ENCODE data around the gene COL4A6.
"Not testable (repeated sequence)": the region's sequence is repeated elsewhere in the genome, so short reads cannot be mapped to it uniquely, and the experiment has no call there.

COL4A6 gene

DNA sequence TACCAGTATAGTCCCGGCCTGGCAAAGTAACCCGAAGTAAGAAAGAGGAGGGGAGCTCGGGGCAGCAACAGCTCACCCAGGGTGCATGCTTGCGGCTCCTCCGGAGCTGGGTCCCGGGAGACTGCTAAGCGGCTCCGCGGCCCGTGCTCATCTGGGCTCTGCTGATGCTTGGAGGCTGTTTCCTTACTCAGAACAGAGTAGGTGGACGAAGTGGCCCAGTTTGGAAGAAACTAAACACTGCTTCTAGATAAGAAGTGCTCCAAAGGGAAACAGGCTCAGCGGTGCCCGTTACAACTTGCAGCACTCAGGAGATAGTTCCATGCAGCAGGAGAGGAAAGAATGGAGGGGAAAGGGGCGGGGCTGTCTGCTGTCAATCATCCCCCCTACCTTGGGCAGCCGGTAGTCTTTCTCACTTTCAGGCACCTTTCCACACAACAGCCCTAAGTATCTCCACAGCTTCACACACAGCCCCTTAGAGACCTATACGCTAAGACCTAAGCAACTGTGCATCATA, at the start of gene COL4A6:
Gene COL4A6, minus strand, starts transcription at position 313 of the 514 bp plus-strand sequence. Its CDS starts 226 bp downstream, at position 87.
- H3K9ac ChIP-seq (ENCODE audit: low read length) = no peak within 1 kb of the TSS
- no peak for DNase-seq
- H3K4me3 ChIP-seq (ENCODE audit: low read length) = 0 out of 2 replicates have a peak within 1 kb of the TSS, but pooled peaks have one; percentile 65

GRCh38 chrX:108485960-108486359, 47.7 kb upstream of the COL4A6 start:
- no peaks in the 10 kb centered on the region for H3K4me1 ChIP-seq (ENCODE audit: low read length)
- no peaks in the 10 kb centered on the region for H3K27me3 ChIP-seq (replicated peaks; ENCODE audit: insufficient read depth, low read length)
- no peaks in the 10 kb centered on the region for H3K9me2 ChIP-seq (replicated peaks; ENCODE audit: insufficient read depth, low read length)
- no peak for DNase-seq
- no peak overlapping the region for H3K4me3 ChIP-seq (ENCODE audit: low read length)
- H2AFZ ChIP-seq (ENCODE audit: low read length) = no peak overlapping the region
- H4K20me1 ChIP-seq (ENCODE audit: insufficient read depth, low read length) = no peaks in the 10 kb centered on the region
- TF ChIP-seq EZH2 (optimal IDR thresholded peaks at IDR 0.05; ENCODE audit: low read depth, low read length) (no peak), EZH2phosphoT487 (IDR thresholded peaks at IDR 0.05; ENCODE audit: low read length) (no peak), CTCF (IDR thresholded peaks at IDR 0.05; ENCODE audit: low read length) (no peak)
- H3K9me3 ChIP-seq (replicated peaks; ENCODE audit: insufficient read depth, low read length) = no peaks in the 10 kb centered on the region
- H3F3A ChIP-seq (ENCODE audit: insufficient read depth, low read length) = no peaks in the 10 kb centered on the region
- H3K4me2 ChIP-seq (ENCODE audit: low read depth, low read length) = no peak overlapping the region
- no peaks in the 10 kb centered on the region for H3K36me3 ChIP-seq (replicated peaks; ENCODE audit: insufficient read depth, low read length)
- no peaks in the 10 kb centered on the region for H3K79me2 ChIP-seq (ENCODE audit: low read length)
- no peak overlapping the region for H3K9ac ChIP-seq (ENCODE audit: low read length)
- H3K27ac ChIP-seq (ENCODE audit: low read length) = no peak overlapping the region

More for the DNA sequence above, at the start of gene COL4A6:
- Histone ChIP-seq H3K4me2 (ENCODE audit: low read depth, low read length) (peak within 1 kb of the TSS; percentile 63; the same call in 1 of the 2 replicates), H3F3A (ENCODE audit: insufficient read depth, low read length) (no peaks in the 10 kb centered on the region), H3K4me1 (ENCODE audit: low read length) (no peaks in the 10 kb centered on the region), H3K36me3 (replicated peaks; ENCODE audit: insufficient read depth, low read length) (no peaks in the 10 kb centered on the region), H2AFZ (ENCODE audit: low read length) (peak within 1 kb of the TSS; percentile 82), H3K79me2 (ENCODE audit: low read length) (no peaks in the 10 kb centered on the region), H4K20me1 (ENCODE audit: insufficient read depth, low read length) (no peaks in the 10 kb centered on the region), H3K27ac (ENCODE audit: low read length) (no peak within 1 kb of the TSS), H3K9me3 (replicated peaks; ENCODE audit: insufficient read depth, low read length) (no peaks in the 10 kb centered on the region), H3K9me2 (replicated peaks; ENCODE audit: insufficient read depth, low read length) (no peaks in the 10 kb centered on the region), H3K27me3 (replicated peaks; ENCODE audit: insufficient read depth, low read length) (no peaks in the 10 kb centered on the region)
- no peak for TF ChIP-seq EZH2phosphoT487 (IDR thresholded peaks at IDR 0.05; ENCODE audit: low read length)
- TF ChIP-seq EZH2 (optimal IDR thresholded peaks at IDR 0.05; ENCODE audit: low read depth, low read length) = no peak
- no peak for TF ChIP-seq CTCF (IDR thresholded peaks at IDR 0.05; ENCODE audit: low read length)

- no peak for TF ChIP-seq CTCF (IDR thresholded peaks at IDR 0.05; ENCODE audit: low read length)
- no peak for TF ChIP-seq EZH2 (optimal IDR thresholded peaks at IDR 0.05; ENCODE audit: low read depth, low read length)
- no peak for TF ChIP-seq EZH2phosphoT487 (IDR thresholded peaks at IDR 0.05; ENCODE audit: low read length)
- H3K4me1 ChIP-seq (ENCODE audit: low read length) = no peaks in the 10 kb centered on the region
- H3K27me3 ChIP-seq (replicated peaks; ENCODE audit: insufficient read depth, low read length) = no peaks in the 10 kb centered on the region
- H2AFZ ChIP-seq (ENCODE audit: low read length) = no peak overlapping the region
- no peak overlapping the region for H3K4me3 ChIP-seq (ENCODE audit: low read length)
- no peak overlapping the region for H3K9ac ChIP-seq (ENCODE audit: low read length)
- no peak overlapping the region for H3K4me2 ChIP-seq (ENCODE audit: low read depth, low read length)
- H3F3A ChIP-seq (ENCODE audit: insufficient read depth, low read length) = no peaks in the 10 kb centered on the region
- no peaks in the 10 kb centered on the region for H4K20me1 ChIP-seq (ENCODE audit: insufficient read depth, low read length)
- no peaks in the 10 kb centered on the region for H3K79me2 ChIP-seq (ENCODE audit: low read length)
- no peaks in the 10 kb centered on the region for H3K36me3 ChIP-seq (replicated peaks; ENCODE audit: insufficient read depth, low read length)
- H3K9me3 ChIP-seq (replicated peaks; ENCODE audit: insufficient read depth, low read length) = no peaks in the 10 kb centered on the region
- H3K9me2 ChIP-seq (replicated peaks; ENCODE audit: insufficient read depth, low read length) = no peaks in the 10 kb centered on the region
- DNase-seq = no peak
- H3K27ac ChIP-seq (ENCODE audit: low read length) = no peak overlapping the region
These were observed 46.0 kb upstream of the COL4A6 start for GRCh38 chrX:108484251-108484650.

- not testable (repeated sequence) for H3K36me3 ChIP-seq (replicated peaks; ENCODE audit: insufficient read depth, low read length); H3F3A ChIP-seq (ENCODE audit: insufficient read depth, low read length); H3K27ac ChIP-seq (ENCODE audit: low read length); H3K9me2 ChIP-seq (replicated peaks; ENCODE audit: insufficient read depth, low read length); H3K4me2 ChIP-seq (ENCODE audit: low read depth, low read length); H3K79me2 ChIP-seq (ENCODE audit: low read length); H3K27me3 ChIP-seq (replicated peaks; ENCODE audit: insufficient read depth, low read length); H3K9ac ChIP-seq (ENCODE audit: low read length); H3K4me1 ChIP-seq (ENCODE audit: low read length); H2AFZ ChIP-seq (ENCODE audit: low read length); DNase-seq; H3K9me3 ChIP-seq (replicated peaks; ENCODE audit: insufficient read depth, low read length); H4K20me1 ChIP-seq (ENCODE audit: insufficient read depth, low read length); H3K4me3 ChIP-seq (ENCODE audit: low read length)
These were observed 43.3 kb upstream of the COL4A6 start for GRCh38 chrX:108481528-108481927.
